ENCODE data around the gene TRPV6.

TRPV6 gene

DNA sequence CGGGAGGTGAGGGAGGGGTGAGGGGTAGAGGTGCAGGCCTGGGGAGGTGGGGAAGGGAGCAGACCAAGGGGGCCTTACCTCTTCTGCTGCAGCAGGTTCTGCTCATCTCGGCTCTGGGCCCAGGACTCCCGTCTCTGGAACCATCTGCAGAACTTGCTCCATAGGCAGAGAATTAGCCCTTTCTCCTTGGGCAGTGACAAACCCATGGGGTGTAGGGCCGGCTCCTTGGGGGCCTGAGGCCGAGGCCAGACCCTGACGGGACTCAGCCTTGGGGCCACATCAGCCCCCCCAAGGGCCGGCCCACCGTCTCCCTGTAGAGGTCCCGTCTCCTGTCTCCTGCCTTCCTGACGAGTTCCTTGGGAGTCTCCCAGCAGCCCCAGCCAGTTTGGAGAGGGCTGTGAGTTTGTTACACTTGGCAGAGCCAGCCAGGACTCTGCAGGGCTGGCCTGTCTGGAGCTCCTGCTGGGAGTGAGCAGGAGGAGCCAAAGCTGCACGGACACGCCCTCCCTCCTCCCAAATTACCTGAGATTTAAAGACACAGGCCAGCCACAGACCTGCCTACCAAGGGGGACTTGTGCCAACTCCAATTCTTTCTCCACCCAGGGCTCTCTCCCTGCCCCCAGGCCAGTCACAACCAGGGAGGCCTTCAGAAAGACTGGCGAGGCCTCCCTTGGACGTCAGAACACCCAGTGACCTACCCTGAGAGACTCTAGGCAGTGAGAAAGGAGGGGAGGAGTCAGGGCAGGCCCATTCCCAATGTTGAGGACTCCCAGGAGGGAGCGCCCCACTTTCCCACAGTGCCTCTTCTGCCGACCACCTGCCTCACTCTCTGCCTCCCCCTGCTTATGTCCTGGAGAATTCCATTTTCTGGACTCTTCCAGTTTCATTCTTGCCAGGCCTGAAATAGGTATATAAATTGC is at the start of gene TRPV6:
TSS of gene TRPV6 (minus strand) at position 435 of the 920 bp plus-strand sequence.
- in situ Hi-C loops (cut with HindIII; ENCODE audit: low sequenced_read_pairs): no loop called here

DNA sequence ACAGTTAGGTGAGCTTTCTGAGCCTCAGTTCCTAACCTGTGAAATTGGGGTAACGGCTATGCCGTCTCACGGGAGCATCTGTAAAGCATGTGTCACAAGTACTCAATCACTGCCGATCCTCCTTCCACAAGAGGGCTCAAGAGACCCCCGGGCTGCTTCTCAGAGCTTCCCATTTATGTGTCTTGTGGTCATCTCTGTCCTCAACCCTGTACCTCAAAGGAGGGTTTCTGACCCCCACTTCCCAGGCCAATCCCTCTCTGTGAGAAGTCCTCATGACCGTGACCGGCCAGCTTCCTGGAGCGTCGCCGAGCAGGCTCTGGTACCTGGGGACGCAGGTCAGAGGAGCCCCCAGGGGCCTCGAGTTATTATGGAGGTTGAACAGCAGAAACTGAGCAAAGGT is 48.5 kb upstream of the TRPV6 start:
- in situ Hi-C loops (cut with HindIII; ENCODE audit: low sequenced_read_pairs): no loop called here

- in situ Hi-C loops (cut with HindIII; ENCODE audit: low sequenced_read_pairs): no loop called here
Observed at GRCh38 chr7:142933624-142934023, 48.1 kb upstream of the TRPV6 start, which contains the start of gene TRPV5. TSS of gene TRPV5 (minus strand) at chr7:142933746. CDS start at chr7:142933459, 287 bp downstream.

DNA sequence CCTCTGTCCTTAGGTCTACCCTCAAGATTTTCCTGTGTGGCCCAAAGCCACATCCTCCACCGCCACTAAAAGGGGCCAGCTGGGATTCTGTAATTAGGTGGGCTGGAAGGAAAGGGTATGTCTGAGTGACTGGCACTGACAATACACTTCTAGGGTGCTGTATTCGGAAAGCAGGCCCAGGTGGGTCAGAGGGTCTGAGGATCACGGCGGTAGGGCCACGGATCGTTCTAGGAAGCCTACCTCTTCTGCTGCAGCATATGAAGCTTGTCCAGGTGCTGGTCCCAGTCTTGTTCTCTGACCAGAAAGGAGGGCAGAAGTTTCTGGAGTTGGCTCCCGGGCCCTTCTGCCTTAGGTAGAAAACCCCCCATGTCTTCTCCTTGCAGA is 47.5 kb upstream of the TRPV6 start:
- in situ Hi-C loops (cut with HindIII; ENCODE audit: low sequenced_read_pairs): no loop called here

DNA sequence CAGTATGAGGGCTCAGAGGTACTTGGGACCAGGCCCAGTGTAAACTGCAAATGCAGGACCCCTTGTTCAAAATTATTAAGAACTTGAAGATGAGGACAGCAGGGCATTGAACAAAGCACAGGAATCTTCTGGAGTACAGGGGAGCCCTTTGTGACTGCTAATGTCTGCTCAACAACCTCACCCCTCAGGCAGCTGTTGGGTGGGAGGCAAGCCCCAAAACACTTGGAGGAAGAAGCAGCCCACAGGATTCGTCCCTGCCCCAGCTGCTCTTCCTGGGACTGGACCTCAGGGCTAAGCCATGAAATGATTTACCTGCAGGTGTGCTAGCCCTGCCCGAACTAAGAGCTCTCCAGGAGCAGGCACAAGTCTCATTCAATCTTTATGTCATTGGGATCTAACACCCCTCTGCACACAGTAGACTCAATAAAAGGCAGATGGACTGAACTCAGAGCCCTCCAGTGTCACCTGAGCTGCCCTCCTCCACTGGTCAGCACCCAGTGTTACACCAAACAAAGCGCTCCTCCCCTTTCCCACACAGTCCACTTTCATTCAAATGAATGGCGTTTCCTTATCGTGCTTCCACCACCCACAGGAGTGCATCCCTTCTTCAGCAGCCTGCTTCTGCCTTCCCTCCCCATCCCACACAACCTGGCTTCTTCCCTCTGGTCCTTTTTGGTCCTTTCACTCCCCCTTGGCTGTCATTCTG is 47.0 kb upstream of the TRPV6 start:
- in situ Hi-C loops (cut with HindIII; ENCODE audit: low sequenced_read_pairs): no loop called here

DNA sequence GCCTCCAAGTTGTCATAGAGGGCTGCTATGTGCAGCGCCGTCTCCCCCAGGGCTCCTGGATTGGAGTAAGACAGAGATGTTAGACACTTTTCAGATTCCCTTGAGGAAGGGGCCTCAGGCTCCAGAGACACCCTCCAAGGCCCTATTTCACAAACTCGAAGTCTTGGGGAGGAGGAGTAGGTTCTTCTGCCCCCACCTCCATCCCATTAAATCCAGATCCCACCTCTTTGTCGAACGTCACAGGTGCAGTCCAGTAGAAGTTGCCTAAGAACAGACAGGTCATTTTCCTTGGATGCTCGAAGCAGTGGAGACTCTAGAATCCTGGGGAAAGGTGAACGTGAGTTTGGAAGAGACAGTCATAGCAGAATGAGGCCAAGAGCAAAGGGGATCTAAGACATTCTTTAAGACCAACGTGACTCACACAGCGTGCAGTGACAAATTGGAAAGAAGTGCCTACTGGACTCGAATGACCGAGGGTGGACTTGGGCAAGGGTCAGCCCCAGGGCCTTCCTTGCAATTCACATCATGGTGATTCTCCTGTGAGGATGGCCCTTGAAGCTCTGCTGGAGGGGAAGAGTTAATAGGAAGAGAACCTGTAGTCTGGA is 44.7 kb upstream of the TRPV6 start:
- in situ Hi-C loops (cut with HindIII; ENCODE audit: low sequenced_read_pairs): no loop called here

DNA sequence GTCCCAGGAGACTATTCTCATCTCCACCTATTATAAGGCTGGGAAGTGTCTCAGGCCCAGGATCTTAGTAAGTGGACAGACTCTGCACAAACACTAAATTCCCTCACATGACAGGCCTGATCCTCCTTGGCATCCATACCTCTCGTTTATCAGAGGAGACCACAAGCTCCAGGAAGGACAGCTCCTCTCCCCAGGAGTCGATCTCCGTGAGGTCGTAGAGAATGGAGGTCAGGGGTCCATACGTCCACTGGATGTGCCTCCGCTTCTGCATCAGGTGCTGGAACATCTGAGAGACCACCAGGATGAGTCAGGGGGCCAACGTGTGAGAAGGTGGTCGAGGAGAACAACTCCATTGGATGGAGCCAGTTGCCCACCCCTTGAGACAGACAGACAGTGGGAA is 42.4 kb upstream of the TRPV6 start:
- in situ Hi-C loops (cut with HindIII; ENCODE audit: low sequenced_read_pairs): no loop called here

DNA sequence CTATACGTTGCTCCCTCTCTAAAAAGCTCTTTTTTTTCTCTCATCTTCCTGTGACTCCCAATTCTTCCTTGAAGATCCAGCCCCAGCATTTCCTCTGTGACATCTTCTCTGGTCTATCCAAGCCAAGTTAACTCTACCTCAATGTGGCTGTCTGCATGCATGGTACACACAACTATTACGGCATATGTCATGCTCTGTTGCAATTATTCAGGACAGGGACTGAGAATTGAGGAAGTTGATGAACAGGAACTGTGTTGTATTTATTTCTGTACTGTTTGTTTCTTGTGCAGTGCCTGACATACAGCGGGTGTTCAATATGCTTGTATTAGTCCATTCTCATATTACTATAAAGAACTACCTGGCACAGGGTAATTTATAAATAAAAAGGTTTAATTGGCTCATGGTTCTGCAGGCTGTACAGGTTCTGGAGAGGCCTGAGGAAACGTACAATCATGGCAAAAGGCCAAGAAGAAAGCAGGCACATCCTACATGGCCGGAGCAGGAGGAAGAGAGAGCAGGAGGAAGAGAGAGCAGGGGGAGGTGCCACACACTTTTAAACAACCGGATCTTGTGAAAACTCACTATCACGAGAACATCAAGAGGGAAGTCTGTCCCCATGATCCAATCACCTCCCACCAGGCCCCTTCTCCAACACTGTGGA is 41.7 kb upstream of the TRPV6 start:
- in situ Hi-C loops (cut with HindIII; ENCODE audit: low sequenced_read_pairs): no loop called here

DNA sequence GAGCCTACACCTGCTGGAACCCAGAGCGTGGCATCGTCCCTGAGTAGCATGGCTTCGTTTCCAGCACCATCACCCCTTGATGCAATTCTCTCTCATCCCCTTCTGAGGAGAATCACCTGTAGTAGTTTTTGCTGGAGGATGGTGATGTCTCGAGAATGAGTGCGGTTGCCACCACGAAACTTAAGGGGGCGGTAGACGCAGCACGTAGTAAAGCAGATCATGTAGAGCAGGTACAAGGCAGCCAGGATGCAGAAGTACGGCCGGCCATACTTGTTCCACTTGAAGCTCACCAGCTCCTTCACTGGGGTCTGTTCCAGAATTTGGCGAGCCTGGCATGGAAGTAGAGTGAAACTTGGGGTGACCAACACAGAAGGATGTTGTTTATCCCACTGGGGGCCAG is 39.9 kb upstream of the TRPV6 start:
- in situ Hi-C loops (cut with HindIII; ENCODE audit: low sequenced_read_pairs): no loop called here

DNA sequence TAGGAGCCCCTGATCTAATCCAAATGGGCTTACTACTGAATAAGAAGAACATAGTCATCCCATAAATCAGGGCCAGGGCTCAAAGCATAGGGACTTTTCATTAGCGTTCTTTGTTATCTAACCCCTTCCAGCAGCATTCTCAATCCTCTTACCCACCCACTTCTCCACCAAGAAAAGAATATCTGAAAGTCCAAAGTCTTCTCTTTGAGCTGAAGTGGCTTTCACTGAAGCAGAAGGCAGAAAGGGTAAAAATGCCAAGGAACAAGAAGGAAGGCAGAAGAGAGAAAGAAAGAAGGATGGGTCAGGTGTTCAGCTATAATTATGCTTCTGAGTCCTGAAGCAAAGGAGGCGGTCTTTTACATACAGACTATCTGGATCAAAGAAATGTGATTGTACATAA is 37.8 kb upstream of the TRPV6 start:
- in situ Hi-C loops (cut with HindIII; ENCODE audit: low sequenced_read_pairs): no loop called here

DNA sequence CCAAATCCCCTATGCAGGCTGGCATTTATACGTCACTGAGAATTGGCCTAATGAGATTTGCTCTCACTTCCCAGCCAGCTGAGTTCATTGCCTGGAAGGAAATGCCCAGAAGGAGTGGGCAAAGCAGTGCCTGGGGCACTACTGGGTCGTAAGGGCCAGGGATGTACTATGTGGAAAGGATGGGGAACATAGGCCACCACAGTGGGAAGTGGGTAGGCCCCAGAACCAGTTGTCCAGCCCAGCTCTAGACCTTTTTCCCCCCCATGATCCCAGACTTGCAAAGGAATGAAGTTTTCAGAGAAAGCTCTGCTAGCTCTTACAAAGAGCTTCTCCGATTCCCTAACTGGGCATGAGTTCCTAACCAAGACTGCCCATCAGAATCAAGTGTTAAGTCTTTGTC is 34.1 kb upstream of the TRPV6 start:
- in situ Hi-C loops (cut with HindIII; ENCODE audit: low sequenced_read_pairs): no loop called here

DNA sequence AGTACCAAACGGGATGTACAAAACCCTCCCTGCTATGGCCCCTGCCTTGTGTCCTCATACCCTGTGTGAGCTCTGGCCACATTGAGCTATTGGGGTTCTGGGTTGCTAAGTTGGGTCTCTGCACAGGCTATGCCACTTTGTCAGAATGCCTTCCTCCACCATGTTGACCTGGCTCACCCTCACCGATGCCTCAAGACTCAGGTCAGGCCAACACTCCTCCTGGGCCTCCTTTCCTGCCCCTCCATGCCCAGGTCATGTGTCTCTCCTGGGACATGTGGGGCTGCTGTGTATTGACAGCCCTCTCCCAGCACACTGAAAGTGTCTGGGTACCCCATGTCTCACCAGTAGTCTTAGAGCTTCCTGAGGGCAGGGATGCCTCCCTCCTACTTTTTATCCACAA is 33.4 kb upstream of the TRPV6 start:
- in situ Hi-C loops (cut with HindIII; ENCODE audit: low sequenced_read_pairs): no loop called here

DNA sequence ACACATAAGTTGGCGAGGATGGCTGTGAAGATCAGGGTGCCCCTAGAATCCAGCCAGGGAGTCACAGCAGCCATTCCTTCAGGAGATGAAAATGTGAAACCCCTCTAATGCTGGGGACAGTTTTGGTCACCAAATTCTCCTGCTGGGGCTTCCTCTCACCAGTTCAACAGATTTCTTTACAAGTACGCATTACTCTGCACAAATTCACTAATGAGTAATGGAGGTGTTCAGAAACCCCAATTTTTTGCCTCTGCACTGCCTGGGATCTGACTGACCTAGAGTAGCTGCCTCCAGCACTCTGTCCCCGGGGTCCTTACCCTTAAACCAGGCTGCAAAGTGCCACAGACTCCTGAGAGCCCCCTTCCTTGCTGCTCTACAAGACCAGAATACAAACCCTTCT is 31.9 kb upstream of the TRPV6 start:
- in situ Hi-C loops (cut with HindIII; ENCODE audit: low sequenced_read_pairs): no loop called here

- in situ Hi-C loops (cut with HindIII; ENCODE audit: low sequenced_read_pairs): no loop called here
Observed at GRCh38 chr7:142916508-142916907, 31.0 kb upstream of the TRPV6 start.

DNA sequence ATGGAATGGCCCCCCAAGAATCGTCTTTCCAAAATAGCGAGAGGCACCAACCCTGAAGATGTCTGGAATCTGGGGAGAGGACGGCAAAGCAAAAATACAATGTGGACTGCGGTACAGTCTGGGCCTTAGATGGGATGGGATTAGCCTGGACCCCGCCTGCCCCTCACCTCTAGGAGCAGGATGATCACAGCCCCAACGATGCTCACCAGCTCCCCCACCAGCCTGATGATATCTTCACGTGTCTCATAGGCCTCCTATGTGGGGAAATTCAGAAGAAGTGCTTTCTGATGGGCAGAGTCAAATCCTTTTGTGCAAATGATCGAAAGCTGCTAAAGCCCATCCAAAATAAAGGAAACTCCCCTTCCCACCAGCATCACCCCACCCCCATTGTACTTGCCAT is 29.8 kb upstream of the TRPV6 start:
- in situ Hi-C loops (cut with HindIII; ENCODE audit: low sequenced_read_pairs): no loop called here

DNA sequence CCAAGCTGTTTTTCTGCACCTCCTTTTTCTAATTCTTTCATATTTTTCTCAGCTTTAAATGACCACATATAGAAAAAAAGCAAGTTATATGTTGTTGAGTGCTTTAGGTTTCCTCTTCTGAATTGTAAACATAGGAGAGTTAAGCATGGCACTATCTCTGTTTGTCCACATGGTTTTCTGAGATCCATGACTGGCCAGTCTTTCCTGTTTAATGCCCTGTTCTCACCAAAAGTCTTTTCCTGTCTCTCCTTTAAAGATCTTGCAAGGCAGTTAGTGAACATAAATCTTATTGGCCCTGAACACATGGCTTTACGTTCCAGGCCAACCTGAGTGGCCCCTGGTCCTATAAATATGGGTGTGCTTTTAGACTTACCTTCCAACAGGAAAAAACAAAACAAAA is 28.6 kb upstream of the TRPV6 start:
- in situ Hi-C loops (cut with HindIII; ENCODE audit: low sequenced_read_pairs): no loop called here

GRCh38 chr7:142913566-142913965 is 28.0 kb upstream of the TRPV6 start:
- in situ Hi-C loops (cut with HindIII; ENCODE audit: low sequenced_read_pairs): no loop called here

GRCh38 chr7:142913051-142913450 is 27.5 kb upstream of the TRPV6 start:
- in situ Hi-C loops (cut with HindIII; ENCODE audit: low sequenced_read_pairs): no loop called here

- in situ Hi-C loops (cut with HindIII; ENCODE audit: low sequenced_read_pairs): no loop called here
Observed at GRCh38 chr7:142910481-142910880, 24.9 kb upstream of the TRPV6 start.

DNA sequence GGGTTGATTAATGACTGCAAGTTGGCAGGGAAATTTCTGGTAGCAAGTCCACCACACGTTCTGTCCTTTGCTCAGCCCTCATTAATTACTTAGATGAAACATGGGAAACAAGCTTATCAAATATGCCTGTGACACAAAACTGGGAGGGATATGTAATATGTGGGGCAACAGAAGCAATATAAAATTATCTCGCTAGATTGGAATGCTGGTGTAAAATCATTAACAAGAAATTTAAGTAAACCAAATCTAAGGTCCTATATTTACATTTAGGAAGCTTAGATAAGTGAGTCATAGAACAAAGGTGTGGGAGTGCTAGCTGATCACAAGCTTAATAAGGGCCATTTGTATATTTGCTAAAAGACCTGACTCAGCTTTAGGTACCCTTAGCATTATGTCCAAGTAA is 24.5 kb upstream of the TRPV6 start:
- in situ Hi-C loops (cut with HindIII; ENCODE audit: low sequenced_read_pairs): no loop called here

All from endothelial cell of hepatic sinusoid (primary cell).